IMR-90 (cell line): ENCODE data around the gene PTPRC. TPM values are rescaled to one million over a fixed set of nuclear protein-coding genes. Genes with fewer than 3 reads are reported as not detected.

Experiments used
- ATAC-seq: fragments of 200-7000 bp; cut with Tn5 transposase; 2 replicates; pipeline ENCODE4 v1.9.1; 2020; ENCODE audit warnings: low read depth, mild to moderate bottlenecking, moderate library complexity
- BruUV-seq: library from RNA; stranded (reverse); fragments of 400-500 nt; replicated peaks from 2 replicates; lab custom pipeline; 2021; lab: Mats Ljungman, UMichigan
- CTCF ChIA-PET: fragments of 300-600 bp; formaldehyde crosslinking; extraction: SDS; loops from one replicate; lab custom pipeline; 2021; ENCODE audit warnings: antibody characterized with exemption; lab: Yijun Ruan, JAX
- POLR2A ChIA-PET: fragments of 300-600 bp; sonication (Branson Sonifier 250); formaldehyde crosslinking; loops from one replicate; lab custom pipeline; 2022; ENCODE audit warnings: antibody characterized with exemption; ENCODE audit not compliant: unreplicated experiment; lab: Charles Lee
- DNase-seq: peaks from one replicate; pipeline ENCODE4 v3.0.0; 2013
- H2AFZ ChIP-seq: replicated peaks from 2 replicates; pipeline ENCODE3; 2013; ENCODE audit warnings: low read length, mild to moderate bottlenecking; ENCODE audit not compliant: poor library complexity
- H2AK5ac ChIP-seq: 2 replicates; pipeline ENCODE4 v1.6.1; 2013; ENCODE audit warnings: low read depth, low read length, inconsistent platforms
- H2AK9ac ChIP-seq: replicated peaks from 2 replicates; pipeline ENCODE3; 2013; ENCODE audit warnings: mild to moderate bottlenecking, low read depth, low read length, moderate library complexity; ENCODE audit not compliant: poor library complexity
- H2BK120ac ChIP-seq: 2 replicates; pipeline ENCODE4 v1.6.1; 2013; ENCODE audit warnings: low read depth, low read length, inconsistent platforms
- H2BK15ac ChIP-seq: 3 replicates; pipeline ENCODE4 v1.6.1; 2013; ENCODE audit warnings: low read depth, low read length, inconsistent platforms
- H2BK20ac ChIP-seq: 2 replicates; pipeline ENCODE4 v1.6.1; 2013; ENCODE audit warnings: low read depth, mild to moderate bottlenecking, inconsistent platforms, low read length, moderate library complexity
- H2BK5ac ChIP-seq: 2 replicates; pipeline ENCODE4 v1.6.1; 2013; ENCODE audit warnings: mild to moderate bottlenecking, low read depth, low read length, inconsistent platforms; ENCODE audit not compliant: poor library complexity, severe bottlenecking
- H3K14ac ChIP-seq: replicated peaks from 2 replicates; pipeline ENCODE4 v1.6.1; 2013; ENCODE audit warnings: low read depth, low read length, inconsistent platforms
- H3K18ac ChIP-seq: 2 replicates; pipeline ENCODE4 v1.6.1; 2013; ENCODE audit warnings: low read depth, low read length, control low read depth
- H3K23ac ChIP-seq: 2 replicates; pipeline ENCODE4 v1.6.1; 2013; ENCODE audit warnings: low read depth, low read length, inconsistent platforms
- H3K27ac ChIP-seq: 2 replicates; pipeline ENCODE4 v1.5.1; 2013; ENCODE audit warnings: mild to moderate bottlenecking, control low read depth, low read length; ENCODE audit not compliant: insufficient read depth
- H3K27me3 ChIP-seq: 2 replicates; pipeline ENCODE4 v1.6.1; 2013; ENCODE audit warnings: low read length; ENCODE audit not compliant: control insufficient read depth, insufficient read depth
- H3K36me3 ChIP-seq: 2 replicates; pipeline ENCODE4 v1.6.1; 2013; ENCODE audit warnings: low read length, mixed read lengths; ENCODE audit not compliant: control insufficient read depth, insufficient read depth
- H3K4ac ChIP-seq: 2 replicates; pipeline ENCODE4 v1.6.1; 2013; ENCODE audit warnings: low read depth, low read length, inconsistent platforms
- H3K4me1 ChIP-seq: 2 replicates; pipeline ENCODE4 v1.6.1; 2013; ENCODE audit warnings: low read length, mixed read lengths; ENCODE audit not compliant: control insufficient read depth, insufficient read depth
- H3K4me2 ChIP-seq: 2 replicates; pipeline ENCODE4 v1.6.1; 2013; ENCODE audit warnings: low read depth, mild to moderate bottlenecking, control low read depth, low read length, moderate library complexity
- H3K4me3 ChIP-seq: 2 replicates; pipeline ENCODE4 v1.5.1; 2013; ENCODE audit warnings: low read depth, mild to moderate bottlenecking, control low read depth, low read length, moderate library complexity; ENCODE audit not compliant: insufficient read depth
- H3K56ac ChIP-seq: 2 replicates; pipeline ENCODE4 v1.6.1; 2013; ENCODE audit warnings: low read length, inconsistent platforms; ENCODE audit not compliant: insufficient read depth; ENCODE audit errors: extremely low read depth
- H3K79me1 ChIP-seq, 2 experiments: 2 replicates each; pipeline ENCODE4 v1.6.1; 2013; ENCODE audit warnings: low read length in 2 of 2, inconsistent platforms in 1 of 2, low read depth in 1 of 2
- H3K9ac ChIP-seq: 2 replicates; pipeline ENCODE4 v1.6.1; 2013; ENCODE audit warnings: low read depth, low read length, control low read depth
- H3K9me1 ChIP-seq: 2 replicates; pipeline ENCODE4 v1.6.1; 2013; ENCODE audit warnings: low read length, inconsistent platforms; ENCODE audit not compliant: insufficient read depth
- H3K9me3 ChIP-seq: 2 replicates; pipeline ENCODE4 v1.6.1; 2013; ENCODE audit warnings: low read length; ENCODE audit not compliant: control insufficient read depth, insufficient read depth
- H4K20me1 ChIP-seq: 2 replicates; pipeline ENCODE4 v1.6.1; 2013; ENCODE audit warnings: low read length, inconsistent platforms; ENCODE audit not compliant: insufficient read depth
- H4K5ac ChIP-seq: 2 replicates; pipeline ENCODE4 v1.6.1; 2013; ENCODE audit warnings: mild to moderate bottlenecking, low read depth, low read length, control low read depth
- H4K8ac ChIP-seq, 2 experiments: 2 replicates each; pipeline ENCODE4 v1.6.1; 2013; ENCODE audit warnings: low read depth in 2 of 2, low read length in 2 of 2, control low read depth in 1 of 2, inconsistent platforms in 1 of 2
- H4K91ac ChIP-seq: 2 replicates; pipeline ENCODE4 v1.6.1; 2013; ENCODE audit warnings: low read depth, low read length, inconsistent platforms; ENCODE audit not compliant: insufficient read depth
- BHLHE40 ChIP-seq: fragments of 150-350 bp; IDR thresholded peaks from 2 replicates; pipeline ENCODE4 v1.6.1; 2016; ENCODE audit warnings: mild to moderate bottlenecking, low read depth, low read length
- CHD1 ChIP-seq: IDR thresholded peaks from 2 replicates; pipeline ENCODE4 v1.6.1; 2012; ENCODE audit warnings: low read depth, low read length, improper control_type of control experiment
- CTCF ChIP-seq: conservative IDR thresholded peaks from 2 replicates; pipeline ENCODE4 v1.5.1; 2012; ENCODE audit warnings: mild to moderate bottlenecking, low read depth, low read length, improper control_type of control experiment
- FOS ChIP-seq: fragments of 150-350 bp; IDR thresholded peaks from 2 replicates; pipeline ENCODE4 v1.6.1; 2016; ENCODE audit warnings: low read depth, low read length
- MAFK ChIP-seq: IDR thresholded peaks from 2 replicates; pipeline ENCODE4 v1.6.1; 2012; ENCODE audit warnings: low read depth, low read length, improper control_type of control experiment
- MAZ ChIP-seq: IDR thresholded peaks from 2 replicates; pipeline ENCODE4 v1.6.1; 2012; ENCODE audit warnings: low read depth, mild to moderate bottlenecking, low read length, improper control_type of control experiment, moderate library complexity, borderline replicate concordance
- MXI1 ChIP-seq: IDR thresholded peaks from 2 replicates; pipeline ENCODE4 v1.6.1; 2012; ENCODE audit warnings: low read depth, mild to moderate bottlenecking, low read length, moderate library complexity, borderline replicate concordance
- NFE2L2 ChIP-seq: fragments of 150-350 bp; IDR thresholded peaks from 2 replicates; pipeline ENCODE4 v1.6.1; 2016; ENCODE audit warnings: low read depth, mild to moderate bottlenecking, low read length
- POLR2A ChIP-seq: IDR thresholded peaks from 2 replicates; pipeline ENCODE4 v1.6.1; 2012; ENCODE audit warnings: mild to moderate bottlenecking, low read depth, low read length
- RAD21 ChIP-seq: IDR thresholded peaks from 2 replicates; pipeline ENCODE4 v1.6.1; 2012; ENCODE audit warnings: low read length, improper control_type of control experiment
- RCOR1 ChIP-seq: IDR thresholded peaks from 2 replicates; pipeline ENCODE4 v1.6.1; 2012; ENCODE audit warnings: mild to moderate bottlenecking, low read length, improper control_type of control experiment; ENCODE audit not compliant: insufficient replicate concordance
- RFX5 ChIP-seq: IDR thresholded peaks from 2 replicates; pipeline ENCODE4 v1.8.0; 2012; ENCODE audit warnings: low read depth, mild to moderate bottlenecking, low read length, moderate library complexity
- SMC3 ChIP-seq: fragments of 150-350 bp; IDR thresholded peaks from 2 replicates; pipeline ENCODE4 v1.6.1; 2016; ENCODE audit warnings: low read depth, mild to moderate bottlenecking, antibody characterized with exemption, low read length, moderate library complexity
- USF2 ChIP-seq: fragments of 150-350 bp; IDR thresholded peaks from 2 replicates; pipeline ENCODE4 v1.6.1; 2017; ENCODE audit warnings: mild to moderate bottlenecking, antibody characterized with exemption, low read length, low read depth
- WGBS, 2 experiments: methylation state at CpG; one replicate each; pipeline versions ENCODE4 v1.1.5 to v1.1.7; 2013; ENCODE audit warnings: missing lambda C conversion rate in 2 of 2; ENCODE audit not compliant: insufficient read length in 1 of 2; ENCODE audit errors: extremely low coverage in 2 of 2; 5-methylcytosine and 5-hydroxymethylcytosine counted together
- dilution Hi-C: fragments of 300-500 bp; cut with HindIII; formaldehyde crosslinking; loops from one replicate; pipeline ENCODE4 v1.14.3; 2018; ENCODE audit warnings: low sequenced_read_pairs; ENCODE audit not compliant: unreplicated experiment
- in situ Hi-C: fragments of 300-500 bp; cut with MboI; formaldehyde crosslinking; loops from 3 replicates; pipeline ENCODE4 v1.14.3; 2019; ENCODE audit warnings: low sequenced_read_pairs, inconsistent platforms, mixed read lengths
- intact Hi-C: fragments of 100-400 bp; cut with micrococcal nuclease; formaldehyde crosslinking; loops from 2 replicates; pipeline ENCODE4 v1.10.0; 2022
- polyA plus RNA-seq, 3 experiments: library from polyadenylated mRNA; depleted of rRNA; stranded (reverse); fragments of >200 nt; gene quantifications; 2 replicates each; pipeline ENCODE4 v1.2.3, GENCODE V29; 2012; ENCODE audit warnings: low replicate concordance in 1 of 3
- total RNA-seq: library from RNA; depleted of rRNA; stranded (reverse); fragments of >200 nt; gene quantifications from 2 replicates; pipeline ENCODE4 v1.2.3, GENCODE V29; 2012
- TF ChIP-seq, protein P1 (sequence below): fragments of 150-350 bp; IDR thresholded peaks from 2 replicates; pipeline ENCODE4 v1.6.1; 2016; ENCODE audit warnings: low read depth, mild to moderate bottlenecking, low read length, moderate library complexity, borderline replicate concordance

Gene PTPRC
- total and polyA plus RNA-seq, 2 of the 4 experiments (the other 2 are of a cell fraction) = not detected

DNA sequence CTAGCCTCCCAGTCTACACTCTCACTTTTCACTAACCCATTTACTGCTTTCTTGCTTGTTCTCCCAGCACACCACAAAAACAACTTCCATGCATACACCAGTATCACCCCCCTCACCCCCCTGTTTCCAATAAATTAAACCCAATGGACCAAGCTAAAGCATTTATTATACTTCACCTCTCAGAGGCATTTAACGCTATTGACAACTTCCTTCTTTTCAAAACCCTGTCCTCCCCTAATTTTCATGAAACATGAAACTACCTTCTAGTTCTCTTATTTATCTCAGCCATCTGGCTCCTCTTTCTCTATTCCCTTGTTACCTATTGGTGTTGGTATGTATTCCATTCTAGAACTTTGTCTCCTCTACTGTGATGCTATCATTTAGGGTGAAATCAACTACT is 32.3 kb downstream of the PTPRC start:
- Histone ChIP-seq H3K27ac (no peak overlapping the region), H3K27me3 (no peaks in the 10 kb centered on the region), H2BK120ac (peak overlapping the region; percentile 71), H2AK5ac (no peak overlapping the region), H2BK15ac (0 out of 3 replicates have a peak overlapping the region, but pooled peaks have one; percentile 47), H3K9ac (no peak overlapping the region), H4K5ac (no peak overlapping the region; the same call in 1 of the 2 replicates), H3K9me3 (no peaks in the 10 kb centered on the region), H3K4me2 (no peak overlapping the region), H3K4me3 (no peak overlapping the region), H4K20me1 (no peaks in the 10 kb centered on the region), H3K56ac (no peak overlapping the region; the same call in 1 of the 2 replicates), H4K8ac (peak overlapping the region in 1 of 2 experiments; percentile 89; a peak in 1 of 4 replicates), H3K9me1 (peaks cover 3% of the 10 kb centered on the region; the same call in 1 of the 2 replicates), H3K4me1 (peaks cover 10% of the 10 kb centered on the region), H4K91ac (no peak overlapping the region; the same call in 1 of the 2 replicates), H3K4ac (peak overlapping the region; percentile 62; the same call in 1 of the 2 replicates), H3K14ac (no peak overlapping the region), H3K23ac (no peak overlapping the region), H3K79me1 (no peaks in the 10 kb centered on the region), H3K18ac (peak overlapping the region; percentile 57; the same call in 1 of the 2 replicates), H2AFZ (no peak overlapping the region), H2BK5ac (peak overlapping the region; percentile 62), H2BK20ac (peak overlapping the region; percentile 55; the same call in 1 of the 2 replicates), H2AK9ac (no peak overlapping the region), H3K36me3 (no peaks in the 10 kb centered on the region)
- WGBS, 2 experiments = no CpG with 5 or more reads among the region's 1 CpG
- in situ Hi-C loops (loop anchor here (10.0 kb wide), 1 partner anchor 186 kb away; no protein-coding TSS in a partner anchor), dilution Hi-C loops (no loop called here), intact Hi-C loops (no loop called here)
- DNase-seq = no peak
- no peak for TF ChIP-seq POLR2A
- no peak for TF ChIP-seq USF2
- TF ChIP-seq MAFK = no peak
- no peak for TF ChIP-seq CTCF
- TF ChIP-seq MAZ = no peak
- no peak for TF ChIP-seq SMC3
- TF ChIP-seq RAD21 = no peak
- TF ChIP-seq, protein P1, sequence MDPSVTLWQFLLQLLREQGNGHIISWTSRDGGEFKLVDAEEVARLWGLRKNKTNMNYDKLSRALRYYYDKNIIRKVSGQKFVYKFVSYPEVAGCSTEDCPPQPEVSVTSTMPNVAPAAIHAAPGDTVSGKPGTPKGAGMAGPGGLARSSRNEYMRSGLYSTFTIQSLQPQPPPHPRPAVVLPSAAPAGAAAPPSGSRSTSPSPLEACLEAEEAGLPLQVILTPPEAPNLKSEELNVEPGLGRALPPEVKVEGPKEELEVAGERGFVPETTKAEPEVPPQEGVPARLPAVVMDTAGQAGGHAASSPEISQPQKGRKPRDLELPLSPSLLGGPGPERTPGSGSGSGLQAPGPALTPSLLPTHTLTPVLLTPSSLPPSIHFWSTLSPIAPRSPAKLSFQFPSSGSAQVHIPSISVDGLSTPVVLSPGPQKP = no peak
- TF ChIP-seq RFX5 = no peak
- TF ChIP-seq FOS = no peak
- no peak for TF ChIP-seq NFE2L2
- TF ChIP-seq BHLHE40 = no peak
- TF ChIP-seq CHD1 = no peak
- no peak for TF ChIP-seq MXI1
- TF ChIP-seq RCOR1 = no peak
- ChIA-PET CTCF (interaction anchor here (0.5 to 0.6 kb wide), 2 partner anchors 448 to 754 kb away, joined by 3 read pairs; no protein-coding TSS in a partner anchor), POLR2A (no interaction called here)
- BruUV-seq = no TSS peak
- ATAC-seq = no peak
